Measurements from ENCODE around the gene PAK1. TPM values are rescaled to one million over a fixed set of nuclear protein-coding genes. Genes with fewer than 3 reads are reported as not detected.
A peak's percentile ranks its signal among the peaks of the same experiment; 100 is the strongest.

Gene PAK1
- polyA plus RNA-seq, 1 donor (not counting 4 experiments of a cell fraction or from before 2014, with no cell fraction given) = 78.2 TPM

DNA sequence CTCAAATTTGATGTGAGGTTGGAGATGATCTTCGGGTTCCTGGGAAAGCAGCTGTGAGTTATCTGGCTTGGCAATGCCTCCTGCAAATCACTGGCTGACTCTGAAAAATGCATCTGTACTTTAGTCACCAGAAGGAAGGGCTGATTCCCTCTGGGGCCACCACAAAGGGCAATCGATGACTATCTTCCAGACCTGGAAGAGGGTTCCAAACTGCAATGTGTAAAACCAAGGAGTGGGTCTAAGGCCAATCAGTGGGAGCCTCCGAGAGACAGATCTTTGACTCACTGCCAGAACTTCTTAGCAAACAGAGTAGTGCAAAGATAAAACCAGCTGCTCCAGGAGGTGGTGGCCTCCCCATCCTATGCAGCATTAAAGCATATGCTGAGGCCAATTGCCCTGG, 29.1 kb upstream of the PAK1 start:
- no peak for TF ChIP-seq EZH2 (IDR thresholded peaks at IDR 0.05; ENCODE audit: low read length)
- TF ChIP-seq, protein P1, sequence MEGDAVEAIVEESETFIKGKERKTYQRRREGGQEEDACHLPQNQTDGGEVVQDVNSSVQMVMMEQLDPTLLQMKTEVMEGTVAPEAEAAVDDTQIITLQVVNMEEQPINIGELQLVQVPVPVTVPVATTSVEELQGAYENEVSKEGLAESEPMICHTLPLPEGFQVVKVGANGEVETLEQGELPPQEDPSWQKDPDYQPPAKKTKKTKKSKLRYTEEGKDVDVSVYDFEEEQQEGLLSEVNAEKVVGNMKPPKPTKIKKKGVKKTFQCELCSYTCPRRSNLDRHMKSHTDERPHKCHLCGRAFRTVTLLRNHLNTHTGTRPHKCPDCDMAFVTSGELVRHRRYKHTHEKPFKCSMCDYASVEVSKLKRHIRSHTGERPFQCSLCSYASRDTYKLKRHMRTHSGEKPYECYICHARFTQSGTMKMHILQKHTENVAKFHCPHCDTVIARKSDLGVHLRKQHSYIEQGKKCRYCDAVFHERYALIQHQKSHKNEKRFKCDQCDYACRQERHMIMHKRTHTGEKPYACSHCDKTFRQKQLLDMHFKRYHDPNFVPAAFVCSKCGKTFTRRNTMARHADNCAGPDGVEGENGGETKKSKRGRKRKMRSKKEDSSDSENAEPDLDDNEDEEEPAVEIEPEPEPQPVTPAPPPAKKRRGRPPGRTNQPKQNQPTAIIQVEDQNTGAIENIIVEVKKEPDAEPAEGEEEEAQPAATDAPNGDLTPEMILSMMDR (optimal IDR thresholded peaks at IDR 0.05 in 1 of 3, IDR thresholded peaks at IDR 0.05 in 1 of 3, conservative IDR thresholded peaks at IDR 0.05 in 1 of 3; ENCODE audit: extremely low read depth in 1 of 3, insufficient read depth in 2 of 3, low read length in 3 of 3) = no peak
- H3K36me3 ChIP-seq (ENCODE audit: control insufficient read depth in 2 of 2, extremely low read depth in 1 of 2, insufficient read depth in 2 of 2, low read length in 2 of 2) = no peaks in the 10 kb centered on the region
- DNase-seq (ENCODE audit: low read depth, low spot score) (no peak), FAIRE-seq (peak; percentile 29)
- dilution Hi-C loops (cut with MboI; ENCODE audit: extremely low pct_ligation_motif_present, low sequenced_read_pairs) = no loop called here
- no peaks in the 10 kb centered on the region for H4K20me1 ChIP-seq (ENCODE audit: control insufficient read depth, extremely low read depth, insufficient read depth, low read length)
- H3K4me3 ChIP-seq (ENCODE audit: control insufficient read depth in 2 of 3, extremely low read depth in 1 of 3, insufficient read depth in 2 of 3, low read depth in 1 of 3, low read length in 3 of 3) = no peak overlapping the region
- no peak overlapping the region for H3K9ac ChIP-seq (ENCODE audit: control insufficient read depth, extremely low read depth, insufficient read depth, low read length)
- no peak overlapping the region for H3K27ac ChIP-seq (ENCODE audit: control insufficient read depth, insufficient read depth, low read length)
- H3K4me2 ChIP-seq (ENCODE audit: control insufficient read depth, extremely low read depth, insufficient read depth, low read depth, low read length) = no peak overlapping the region
- peaks cover 21% of the 10 kb centered on the region for H3K4me1 ChIP-seq (ENCODE audit: control insufficient read depth, extremely low read depth, insufficient read depth, low read length)
- no peaks in the 10 kb centered on the region for H3K9me3 ChIP-seq (ENCODE audit: control insufficient read depth, low read depth, low read length)
- peaks cover 5% of the 10 kb centered on the region for H3K27me3 ChIP-seq (ENCODE audit: control insufficient read depth, extremely low read depth, insufficient read depth, low read length)
- no peaks in the 10 kb centered on the region for H3K9me1 ChIP-seq (ENCODE audit: control insufficient read depth, extremely low read depth, insufficient read depth, low read length)
- H2AFZ ChIP-seq (ENCODE audit: control insufficient read depth, low read length) = no peak overlapping the region
- H3K79me2 ChIP-seq (ENCODE audit: control insufficient read depth, insufficient read depth, low read length) = no peaks in the 10 kb centered on the region

DNA sequence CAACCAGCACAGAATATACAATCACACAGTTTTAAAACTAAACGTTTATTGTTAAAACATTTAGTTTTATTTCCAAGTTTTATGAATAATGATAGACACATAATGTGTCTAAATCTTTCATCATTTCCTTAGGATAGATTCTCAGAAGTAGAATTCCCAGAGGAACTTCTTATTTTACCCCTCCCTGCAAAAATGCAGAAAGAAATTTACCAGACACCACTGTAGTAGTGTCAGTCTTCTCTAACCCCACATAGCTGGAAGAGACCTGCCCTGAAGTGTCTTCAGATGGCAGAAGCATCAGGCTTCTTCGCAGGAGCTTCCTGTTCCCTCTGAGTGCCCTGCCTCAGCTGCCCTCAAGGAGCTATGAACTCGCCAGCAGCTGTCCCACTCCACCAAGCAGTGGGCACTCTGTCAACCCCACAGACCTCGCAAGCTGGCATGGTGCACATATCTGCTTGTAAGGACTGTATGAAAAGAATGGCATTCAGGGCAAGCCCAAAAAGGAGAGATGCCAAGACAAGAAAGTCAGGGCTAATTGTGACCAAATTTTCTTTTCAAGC, 28.5 kb upstream of the PAK1 start:
- Histone ChIP-seq H3K27me3 (ENCODE audit: control insufficient read depth, extremely low read depth, insufficient read depth, low read length) (peaks cover 5% of the 10 kb centered on the region), H3K79me2 (ENCODE audit: control insufficient read depth, insufficient read depth, low read length) (no peaks in the 10 kb centered on the region), H3K4me1 (ENCODE audit: control insufficient read depth, extremely low read depth, insufficient read depth, low read length) (peaks cover 21% of the 10 kb centered on the region), H3K9me1 (ENCODE audit: control insufficient read depth, extremely low read depth, insufficient read depth, low read length) (no peaks in the 10 kb centered on the region), H3K4me3 (ENCODE audit: control insufficient read depth in 2 of 3, extremely low read depth in 1 of 3, insufficient read depth in 2 of 3, low read depth in 1 of 3, low read length in 3 of 3) (no peak overlapping the region), H3K36me3 (ENCODE audit: control insufficient read depth in 2 of 2, extremely low read depth in 1 of 2, insufficient read depth in 2 of 2, low read length in 2 of 2) (no peaks in the 10 kb centered on the region), H2AFZ (ENCODE audit: control insufficient read depth, low read length) (no peak overlapping the region), H3K27ac (ENCODE audit: control insufficient read depth, insufficient read depth, low read length) (no peak overlapping the region), H3K9me3 (ENCODE audit: control insufficient read depth, low read depth, low read length) (no peaks in the 10 kb centered on the region), H3K9ac (ENCODE audit: control insufficient read depth, extremely low read depth, insufficient read depth, low read length) (no peak overlapping the region), H4K20me1 (ENCODE audit: control insufficient read depth, extremely low read depth, insufficient read depth, low read length) (no peaks in the 10 kb centered on the region), H3K4me2 (ENCODE audit: control insufficient read depth, extremely low read depth, insufficient read depth, low read depth, low read length) (no peak overlapping the region)
- dilution Hi-C loops (cut with MboI; ENCODE audit: extremely low pct_ligation_motif_present, low sequenced_read_pairs) = no loop called here
- TF ChIP-seq, protein P1 (optimal IDR thresholded peaks at IDR 0.05 in 1 of 3, IDR thresholded peaks at IDR 0.05 in 1 of 3, conservative IDR thresholded peaks at IDR 0.05 in 1 of 3; ENCODE audit: extremely low read depth in 1 of 3, insufficient read depth in 2 of 3, low read length in 3 of 3) = no peak
- TF ChIP-seq EZH2 (IDR thresholded peaks at IDR 0.05; ENCODE audit: low read length) = no peak
- FAIRE-seq = no peak
- DNase-seq (ENCODE audit: low read depth, low spot score) = no peak
